Smooth muscle cell (in vitro differentiated cells): Measurements from ENCODE around the gene TMEM125. TPM values are rescaled to one million over a fixed set of nuclear protein-coding genes. Genes with fewer than 3 reads are reported as not detected.

Experiments used
- DNase-seq: peaks from one replicate; lab custom pipeline; 2025; ENCODE audit not compliant: unreplicated experiment; lab: John Stamatoyannopoulos, UW
- H2AFZ ChIP-seq: fragments of 200-600 bp; sonication (generic); 2 replicates; pipeline ENCODE4 v1.6.0; 2016; ENCODE audit warnings: antibody characterized with exemption, low read depth, mild to moderate bottlenecking
- H3F3A ChIP-seq: fragments of 200-600 bp; sonication (generic); 2 replicates; pipeline ENCODE4 v1.6.0; 2017; ENCODE audit warnings: antibody characterized with exemption, low read depth
- H3K27ac ChIP-seq: fragments of 200-600 bp; sonication (generic); 2 replicates; pipeline ENCODE4 v1.5.1; 2016; ENCODE audit warnings: low read depth, mild to moderate bottlenecking
- H3K27me3 ChIP-seq: fragments of 200-600 bp; sonication (generic); 2 replicates; pipeline ENCODE4 v1.6.1; 2016; ENCODE audit warnings: low read depth, mild to moderate bottlenecking
- H3K36me3 ChIP-seq: fragments of 200-600 bp; sonication (generic); 2 replicates; pipeline ENCODE4 v1.5.1; 2016; ENCODE audit warnings: low read depth
- H3K4me1 ChIP-seq: fragments of 200-600 bp; sonication (generic); 2 replicates; pipeline ENCODE4 v1.5.1; 2016; ENCODE audit warnings: low read depth
- H3K4me2 ChIP-seq: fragments of 200-600 bp; sonication (generic); 2 replicates; pipeline ENCODE4 v1.6.0; 2016; ENCODE audit warnings: mild to moderate bottlenecking
- H3K4me3 ChIP-seq: fragments of 200-600 bp; sonication (generic); 2 replicates; pipeline ENCODE4 v1.5.1; 2016; ENCODE audit warnings: mild to moderate bottlenecking
- H3K79me2 ChIP-seq: fragments of 200-600 bp; sonication (generic); 2 replicates; pipeline ENCODE4 v1.6.0; 2016; ENCODE audit warnings: low read depth, mild to moderate bottlenecking
- H3K9ac ChIP-seq: fragments of 200-600 bp; sonication (generic); 2 replicates; pipeline ENCODE4 v1.6.0; 2016; ENCODE audit warnings: low read depth
- H3K9me3 ChIP-seq: fragments of 200-600 bp; sonication (generic); replicated peaks from 2 replicates; pipeline ENCODE4 v1.5.1; 2016; ENCODE audit warnings: low read depth
- H4K20me1 ChIP-seq: fragments of 200-600 bp; sonication (generic); 2 replicates; pipeline ENCODE4 v1.6.0; 2016; ENCODE audit warnings: low read depth
- WGBS: methylation state at CpG from one replicate; pipeline ENCODE4 v1.1.7; 2016; ENCODE audit warnings: low lambda C conversion rate; 5-methylcytosine and 5-hydroxymethylcytosine counted together
- polyA plus RNA-seq: library from polyadenylated mRNA; unstranded; fragments of >200 nt; fragmentation: Nextera tagmentation; extraction: Ambion mirVana; gene quantifications from 2 replicates; pipeline ENCODE4 v1.2.1, GENCODE V29; 2016
- total RNA-seq: library from RNA; depleted of rRNA; stranded (reverse); fragments of >200 nt; gene quantifications from 2 replicates; pipeline ENCODE4 v1.2.3, GENCODE V29; 2014
- TF ChIP-seq, protein P1 (sequence below): fragments of 200-600 bp; sonication (generic); IDR thresholded peaks from 2 replicates; pipeline ENCODE4 v1.5.1; 2017; ENCODE audit warnings: borderline replicate concordance, mild to moderate bottlenecking, antibody characterized with exemption; ENCODE audit not compliant: insufficient read depth, poor library complexity, severe bottlenecking

The TMEM125 gene
- total and polyA plus RNA-seq, 2 experiments from 2014 or later, result 1.4 to 4.2 TPM

- Histone ChIP-seq H3K4me2 (no peak overlapping the region), H3K9ac (no peak overlapping the region), H3F3A (no peaks in the 10 kb centered on the region), H3K36me3 (no peaks in the 10 kb centered on the region), H4K20me1 (no peaks in the 10 kb centered on the region), H3K4me1 (peaks cover 8% of the 10 kb centered on the region), H2AFZ (no peak overlapping the region), H3K9me3 (no peaks in the 10 kb centered on the region), H3K27ac (no peak overlapping the region), H3K79me2 (no peaks in the 10 kb centered on the region), H3K27me3 (no peaks in the 10 kb centered on the region), H3K4me3 (no peak overlapping the region)
- DNase-seq, result no peak
- WGBS, result 96% methylated on average over 7 of the region's 7 CpGs
- TF ChIP-seq, protein P1, sequence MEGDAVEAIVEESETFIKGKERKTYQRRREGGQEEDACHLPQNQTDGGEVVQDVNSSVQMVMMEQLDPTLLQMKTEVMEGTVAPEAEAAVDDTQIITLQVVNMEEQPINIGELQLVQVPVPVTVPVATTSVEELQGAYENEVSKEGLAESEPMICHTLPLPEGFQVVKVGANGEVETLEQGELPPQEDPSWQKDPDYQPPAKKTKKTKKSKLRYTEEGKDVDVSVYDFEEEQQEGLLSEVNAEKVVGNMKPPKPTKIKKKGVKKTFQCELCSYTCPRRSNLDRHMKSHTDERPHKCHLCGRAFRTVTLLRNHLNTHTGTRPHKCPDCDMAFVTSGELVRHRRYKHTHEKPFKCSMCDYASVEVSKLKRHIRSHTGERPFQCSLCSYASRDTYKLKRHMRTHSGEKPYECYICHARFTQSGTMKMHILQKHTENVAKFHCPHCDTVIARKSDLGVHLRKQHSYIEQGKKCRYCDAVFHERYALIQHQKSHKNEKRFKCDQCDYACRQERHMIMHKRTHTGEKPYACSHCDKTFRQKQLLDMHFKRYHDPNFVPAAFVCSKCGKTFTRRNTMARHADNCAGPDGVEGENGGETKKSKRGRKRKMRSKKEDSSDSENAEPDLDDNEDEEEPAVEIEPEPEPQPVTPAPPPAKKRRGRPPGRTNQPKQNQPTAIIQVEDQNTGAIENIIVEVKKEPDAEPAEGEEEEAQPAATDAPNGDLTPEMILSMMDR, result no peak
Measured at GRCh38 chr1:43273708-43274107, 3.9 kb downstream of the TMEM125 start.

- DNase-seq, result no peak
- Histone ChIP-seq H3K36me3 (no peaks in the 10 kb centered on the region), H3F3A (no peaks in the 10 kb centered on the region), H3K4me1 (peaks cover 8% of the 10 kb centered on the region), H3K4me2 (no peak overlapping the region), H3K4me3 (no peak overlapping the region), H3K9ac (no peak overlapping the region), H3K79me2 (no peaks in the 10 kb centered on the region), H2AFZ (no peak overlapping the region), H3K9me3 (no peaks in the 10 kb centered on the region), H4K20me1 (no peaks in the 10 kb centered on the region), H3K27me3 (no peaks in the 10 kb centered on the region), H3K27ac (no peak overlapping the region)
- 78% methylated on average over 11 of the region's 11 CpGs for WGBS
- TF ChIP-seq, protein P1, result no peak
Measured at GRCh38 chr1:43274125-43274803, 4.5 kb downstream of the TMEM125 start.

GRCh38 chr1:43274804-43275180 lies 5.0 kb downstream of the TMEM125 start:
- Histone ChIP-seq H3K4me1 (peaks cover 8% of the 10 kb centered on the region), H4K20me1 (no peaks in the 10 kb centered on the region), H3K79me2 (no peaks in the 10 kb centered on the region), H3K4me2 (no peak overlapping the region), H3K27me3 (no peaks in the 10 kb centered on the region), H3K9ac (no peak overlapping the region), H2AFZ (no peak overlapping the region), H3K4me3 (no peak overlapping the region), H3K36me3 (no peaks in the 10 kb centered on the region), H3K9me3 (no peaks in the 10 kb centered on the region), H3K27ac (no peak overlapping the region), H3F3A (no peaks in the 10 kb centered on the region)
- 97% methylated on average over 8 of the region's 8 CpGs for WGBS
- DNase-seq, result no peak
- TF ChIP-seq, protein P1, result no peak
